HG02623 (cell line): ENCODE measurements around the gene RABGAP1L.
"Not testable (repeated sequence)": the region's sequence is repeated elsewhere in the genome, so short reads cannot be mapped to it uniquely, and the experiment has no call there.

Experiments used
- ATAC-seq: cut with Tn5 transposase; IDR thresholded peaks from one replicate; pipeline ENCODE4 v1.9.1; 2021; ENCODE audit warnings: moderate library complexity; ENCODE audit not compliant: unreplicated experiment

The RABGAP1L gene

DNA sequence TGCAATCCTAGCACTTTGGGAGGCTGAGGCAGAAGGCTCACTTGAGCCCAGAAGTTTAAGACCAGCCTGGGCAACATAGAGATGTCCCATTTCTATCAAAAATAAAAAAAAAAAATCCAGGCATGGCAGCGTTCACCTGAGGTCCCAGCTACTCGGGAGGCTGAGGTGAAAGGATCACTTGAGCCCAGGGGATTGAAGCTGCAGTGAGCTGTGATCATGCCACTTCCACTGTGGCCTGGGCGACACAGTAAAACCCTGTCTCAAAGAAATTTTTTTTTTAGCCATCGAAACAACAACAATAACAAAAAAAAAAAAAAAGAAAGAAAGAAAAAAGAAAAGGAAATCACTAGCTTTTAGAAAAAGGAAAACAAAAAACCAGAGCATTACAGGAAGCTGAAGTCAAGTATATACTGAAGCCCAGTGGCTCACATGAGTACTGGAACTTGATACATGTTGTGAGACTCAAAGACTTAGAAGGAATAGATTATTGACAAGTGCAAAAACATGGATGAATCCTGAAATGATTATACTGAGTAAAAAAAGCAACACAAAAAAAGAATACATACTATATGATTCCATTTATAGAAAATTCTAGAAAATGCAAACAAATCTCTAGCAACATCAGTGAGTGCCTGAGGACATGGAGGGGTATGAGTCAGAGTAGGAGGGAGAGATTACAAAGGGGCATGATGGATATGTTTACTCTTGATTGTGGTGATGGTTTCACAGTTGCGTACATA is 6.1 kb upstream of the RABGAP1L start:
- ATAC-seq: no peak

DNA sequence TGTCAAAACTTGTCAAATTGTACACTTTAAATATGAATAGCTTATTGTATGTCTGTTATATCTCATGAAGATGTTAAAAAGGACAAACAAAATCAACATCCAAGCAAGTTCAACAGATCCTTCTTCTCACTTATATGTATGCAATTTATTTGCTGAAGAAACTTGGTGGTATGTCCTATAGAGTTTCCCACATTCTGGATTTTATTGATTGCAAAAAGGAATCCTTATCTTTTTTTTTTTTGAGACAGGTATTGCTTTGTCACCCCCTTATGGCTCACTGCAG is 5.6 kb upstream of the RABGAP1L start:
- ATAC-seq: no peak

DNA sequence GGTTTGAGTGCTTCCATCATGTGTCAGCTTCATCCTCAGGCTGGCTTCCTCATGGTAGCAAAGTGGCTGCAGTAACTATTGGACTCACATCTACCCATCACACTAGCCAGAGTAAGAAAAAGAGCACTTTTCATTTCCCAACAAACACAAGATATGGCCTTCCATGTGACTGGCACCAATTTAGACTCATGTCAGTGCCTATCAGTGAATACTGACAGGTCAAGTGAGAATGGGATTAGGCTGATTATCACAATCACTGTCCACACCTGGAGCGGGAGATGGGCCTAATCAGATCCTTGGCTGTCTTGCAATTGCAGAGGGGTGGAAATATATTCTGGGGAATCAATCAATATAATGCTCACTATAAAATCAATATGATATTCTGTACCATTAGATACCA is 2.9 kb upstream of the RABGAP1L start:
- no peak for ATAC-seq

DNA sequence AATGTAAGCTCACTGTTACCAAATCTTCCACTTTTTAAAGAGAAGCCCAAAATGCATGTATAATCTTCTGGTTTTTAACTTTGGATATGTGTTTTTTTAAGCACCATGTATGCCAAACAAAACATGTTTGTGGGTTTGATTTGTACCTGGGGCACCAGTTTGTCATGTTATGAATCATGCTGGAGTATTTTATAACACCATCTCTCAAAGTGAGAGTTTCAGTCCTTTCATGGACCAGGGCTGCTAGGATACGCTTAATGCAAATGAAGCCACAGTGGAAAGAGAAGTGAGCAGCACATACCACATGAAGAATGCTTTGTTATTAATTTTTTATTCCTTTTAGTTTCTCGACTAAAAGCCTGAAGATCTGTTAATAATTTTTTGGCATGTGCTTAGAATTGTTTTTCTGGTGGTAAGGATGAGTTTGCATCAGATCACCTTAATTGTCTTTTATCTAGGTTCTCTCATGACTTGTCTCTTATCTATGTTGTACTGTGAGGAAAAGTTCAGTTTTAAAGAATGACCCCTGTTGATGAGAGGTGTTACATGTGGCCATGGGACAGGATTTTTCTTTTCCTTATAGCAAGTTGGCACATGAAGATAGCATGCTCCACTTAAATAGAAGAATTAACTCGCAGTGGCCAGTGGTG is 2.0 kb upstream of the RABGAP1L start:
- peak; percentile 27 for ATAC-seq

DNA sequence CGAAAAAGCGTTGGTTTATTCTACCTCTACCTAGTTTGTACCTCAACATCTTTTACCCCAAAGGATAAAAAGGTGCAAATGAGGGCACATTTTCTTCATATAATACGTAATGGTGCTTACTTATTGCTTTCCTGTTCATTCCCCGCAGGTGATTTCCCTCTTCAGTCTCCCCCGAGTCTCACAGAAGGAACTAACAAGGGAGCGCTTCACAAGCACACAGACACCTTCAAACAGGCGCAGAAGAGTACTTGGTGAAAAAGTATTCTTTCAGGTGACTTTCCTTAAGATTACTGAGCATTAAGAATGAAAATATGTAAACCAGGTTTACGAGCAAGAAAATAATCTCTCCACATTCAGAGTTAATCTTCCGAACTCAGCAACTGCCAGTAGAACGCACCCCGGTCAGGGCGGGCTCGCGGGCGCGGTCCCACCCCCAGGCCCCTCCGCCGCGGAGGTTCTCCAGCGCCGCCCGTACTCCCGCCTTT is 511 bp upstream of the RABGAP1L start:
- no peak for ATAC-seq

DNA sequence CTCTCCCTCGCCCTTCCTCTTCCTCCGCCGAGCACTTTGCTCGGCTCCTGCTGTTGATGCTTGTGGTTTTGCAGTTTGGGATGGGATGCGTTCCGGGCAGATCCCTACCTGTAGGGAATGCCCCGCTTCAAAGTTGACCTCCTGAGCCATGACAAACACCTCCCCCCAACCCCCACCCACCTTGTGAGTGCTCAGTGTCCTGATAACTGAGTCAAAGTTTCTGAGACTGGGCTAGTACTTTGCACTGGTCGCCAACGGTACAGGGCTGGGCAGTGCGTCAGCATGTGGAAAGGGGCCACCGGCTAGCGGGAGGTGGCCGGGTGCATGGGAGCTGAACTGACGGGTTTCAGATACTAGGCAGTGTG is 771 bp downstream of the RABGAP1L start:
- ATAC-seq: no peak

DNA sequence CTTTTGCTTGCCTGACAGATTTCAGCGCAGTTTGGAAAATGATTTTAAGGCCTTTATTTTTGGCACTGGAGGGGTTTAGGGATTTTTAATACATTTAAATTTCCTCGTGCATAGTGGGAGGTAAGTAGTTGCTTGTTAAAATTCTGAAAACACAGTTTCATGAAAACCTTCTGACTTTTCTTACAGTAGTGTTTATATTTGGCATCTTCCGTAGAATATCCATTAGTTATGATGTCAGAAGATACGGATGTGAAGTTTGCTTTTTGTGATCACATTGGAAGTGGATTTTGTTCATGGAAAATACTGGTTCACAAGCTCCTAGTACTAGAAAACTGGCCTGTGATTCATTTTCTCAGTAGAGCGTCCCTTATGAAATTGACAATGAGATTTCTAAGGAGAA is 1.3 kb downstream of the RABGAP1L start:
- ATAC-seq: no peak

DNA sequence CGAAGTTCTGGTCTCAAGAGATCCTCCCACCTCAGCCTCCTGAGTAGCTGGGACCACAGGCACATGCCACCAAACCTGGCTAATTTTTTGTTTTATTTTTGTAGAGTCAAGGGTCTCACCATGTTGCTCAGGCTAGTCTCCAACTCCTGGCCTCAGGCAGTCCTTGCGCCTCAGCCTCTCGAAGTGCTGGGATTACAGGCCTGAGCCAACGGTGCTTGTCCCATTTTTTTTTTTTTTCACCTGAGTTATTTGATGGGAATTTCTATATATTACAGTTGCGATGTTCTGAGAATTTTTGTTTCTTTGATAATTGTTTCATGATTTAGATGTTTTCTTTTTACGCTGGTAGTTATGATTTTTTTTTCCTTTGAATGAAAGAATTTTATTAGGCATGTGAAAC is 2.5 kb downstream of the RABGAP1L start:
- ATAC-seq: no peak

DNA sequence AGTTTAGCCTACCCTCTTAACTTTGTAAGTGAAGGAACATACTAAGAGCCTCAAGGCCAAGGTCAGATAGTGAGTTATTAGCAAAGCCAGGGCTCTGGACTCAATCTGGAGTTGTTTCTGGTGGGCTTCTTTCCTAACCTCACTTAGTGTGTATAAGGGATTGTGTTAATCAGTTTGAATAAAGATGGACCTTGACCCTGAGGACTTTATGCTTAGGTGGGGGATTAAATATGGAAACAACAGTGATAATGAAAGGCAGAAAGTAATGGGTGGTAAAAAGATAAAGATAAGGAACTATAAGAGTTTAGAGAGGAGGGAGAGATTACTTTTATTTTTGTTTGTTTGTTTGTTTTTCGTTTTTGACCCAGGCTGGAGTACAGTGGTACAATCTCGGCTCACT is 5.5 kb downstream of the RABGAP1L start:
- ATAC-seq: no peak

DNA sequence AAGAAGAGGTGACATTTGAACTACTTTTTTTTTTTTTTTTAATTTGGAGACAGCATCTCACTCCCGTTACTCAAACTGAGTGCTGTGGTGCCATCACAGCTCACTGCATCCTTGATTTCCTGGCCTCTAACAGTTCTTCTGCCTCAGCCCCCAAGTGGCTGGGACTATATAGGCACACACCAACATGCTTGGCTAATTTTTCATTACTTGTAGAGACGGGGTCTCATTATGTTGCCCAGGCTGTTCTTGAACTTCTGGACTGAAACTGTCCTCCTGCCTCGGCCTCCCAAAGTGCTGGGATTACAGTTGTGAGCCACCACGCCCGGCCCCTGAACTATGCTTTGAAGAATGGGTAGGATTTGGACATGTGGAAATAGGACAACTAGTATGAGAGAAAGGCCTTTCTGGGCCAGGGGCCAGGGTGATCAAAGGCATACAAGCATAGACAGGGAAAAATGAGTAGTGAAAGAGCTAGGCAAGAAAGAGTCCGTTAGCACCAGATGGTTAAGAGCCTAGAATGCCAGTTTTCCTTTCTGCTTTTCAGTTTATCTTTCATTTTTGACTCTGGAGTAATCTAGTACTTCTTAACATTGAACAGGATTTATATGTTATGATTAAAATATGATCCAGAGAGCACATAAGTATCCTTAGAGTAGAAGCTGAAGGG is 6.3 kb downstream of the RABGAP1L start:
- ATAC-seq: no peak

DNA sequence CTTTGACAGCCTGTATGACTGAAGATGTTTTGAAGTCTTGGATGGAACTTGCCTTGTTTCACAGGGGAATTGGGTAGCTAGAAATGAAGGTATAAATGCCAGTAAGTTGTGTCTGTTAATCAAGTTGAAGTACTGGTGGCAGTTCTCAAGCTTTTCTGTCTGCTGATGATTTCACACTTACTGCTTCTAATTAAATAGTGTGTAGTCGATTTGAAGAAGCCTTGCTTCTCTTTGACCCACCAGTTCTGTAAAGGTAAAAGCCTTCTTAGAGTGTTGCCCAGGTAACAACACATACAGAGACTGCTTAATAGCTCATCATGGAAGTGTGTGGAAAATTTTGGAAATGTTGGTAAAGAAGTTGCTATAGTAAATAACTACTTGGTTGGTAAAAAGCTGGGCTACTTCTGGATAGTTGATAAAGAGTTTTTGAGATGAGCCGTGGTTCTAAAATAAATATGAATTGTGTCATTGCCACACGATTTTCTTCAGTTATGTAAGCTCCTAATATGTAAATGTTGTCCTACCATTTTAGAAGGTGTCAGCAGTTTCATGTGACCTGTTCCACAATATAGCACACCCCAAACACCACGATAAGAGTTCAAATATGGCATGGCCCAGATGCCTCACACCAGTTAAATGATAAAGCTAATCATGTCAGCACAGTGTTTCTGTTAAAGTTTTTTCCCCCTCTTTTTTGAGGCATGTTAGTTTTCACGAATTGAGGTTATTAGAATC is 7.4 kb downstream of the RABGAP1L start:
- no peak for ATAC-seq

DNA sequence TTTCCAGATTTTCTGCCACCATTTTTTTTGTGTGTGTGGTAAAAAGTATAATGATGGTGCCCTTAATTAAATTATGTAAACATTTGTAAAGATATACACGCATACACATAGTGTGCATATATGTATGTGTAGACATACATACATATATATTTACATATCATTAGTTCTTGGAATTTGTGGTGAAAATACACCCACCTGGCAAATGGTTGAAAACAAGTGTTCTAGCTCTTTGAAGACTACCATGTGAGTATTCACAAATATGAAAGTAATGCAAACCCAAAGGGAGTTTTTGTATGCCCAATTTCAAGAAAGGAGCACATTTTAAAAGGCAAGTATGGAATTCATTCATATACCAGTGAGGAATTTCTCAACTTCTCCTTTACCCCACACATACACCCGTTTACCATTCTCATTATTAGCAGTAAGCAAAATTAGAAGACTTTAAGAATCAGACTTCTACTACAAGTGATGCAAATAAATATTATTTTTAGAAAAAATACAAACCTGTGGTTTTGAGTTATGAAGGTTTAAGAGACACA is 8.0 kb downstream of the RABGAP1L start:
- peak; percentile 50 for ATAC-seq

DNA sequence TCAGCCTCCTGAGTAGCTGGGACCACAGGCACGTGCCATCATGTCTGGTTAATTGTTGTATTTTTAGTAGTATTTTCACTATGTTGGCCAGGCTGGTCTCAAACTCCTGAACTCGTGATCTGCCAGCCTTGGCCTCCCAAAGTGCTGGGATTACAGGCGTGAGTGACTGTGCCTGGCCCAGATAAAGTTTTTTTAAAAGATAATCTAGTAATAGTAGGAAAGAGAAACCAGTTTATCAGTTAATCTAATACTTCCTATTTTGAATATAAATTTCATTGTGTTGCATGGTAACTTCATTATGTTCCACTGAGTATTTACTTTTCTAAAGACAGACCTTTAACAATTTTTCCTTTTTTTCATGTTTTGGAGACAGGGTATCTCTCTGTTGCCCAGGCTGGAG is 10.0 kb downstream of the RABGAP1L start:
- ATAC-seq: no peak

DNA sequence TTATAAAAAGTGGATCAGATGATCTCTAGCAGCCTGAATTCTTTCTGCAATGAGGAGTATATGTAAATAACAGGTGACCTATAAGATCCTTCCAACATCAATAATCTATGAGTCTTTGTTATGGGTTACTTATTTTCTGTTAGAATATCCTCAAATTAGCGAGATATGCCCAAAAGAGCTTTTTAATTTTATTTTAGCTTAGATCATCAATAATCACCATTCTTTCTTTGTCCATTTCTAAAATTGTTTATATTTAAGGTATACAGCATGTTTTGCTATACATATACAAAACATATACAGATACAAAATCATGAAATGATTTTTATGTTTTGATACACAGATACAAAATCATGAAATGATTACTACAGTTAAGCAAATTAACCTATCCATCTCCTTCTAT is 11.8 kb downstream of the RABGAP1L start:
- no peak for ATAC-seq

DNA sequence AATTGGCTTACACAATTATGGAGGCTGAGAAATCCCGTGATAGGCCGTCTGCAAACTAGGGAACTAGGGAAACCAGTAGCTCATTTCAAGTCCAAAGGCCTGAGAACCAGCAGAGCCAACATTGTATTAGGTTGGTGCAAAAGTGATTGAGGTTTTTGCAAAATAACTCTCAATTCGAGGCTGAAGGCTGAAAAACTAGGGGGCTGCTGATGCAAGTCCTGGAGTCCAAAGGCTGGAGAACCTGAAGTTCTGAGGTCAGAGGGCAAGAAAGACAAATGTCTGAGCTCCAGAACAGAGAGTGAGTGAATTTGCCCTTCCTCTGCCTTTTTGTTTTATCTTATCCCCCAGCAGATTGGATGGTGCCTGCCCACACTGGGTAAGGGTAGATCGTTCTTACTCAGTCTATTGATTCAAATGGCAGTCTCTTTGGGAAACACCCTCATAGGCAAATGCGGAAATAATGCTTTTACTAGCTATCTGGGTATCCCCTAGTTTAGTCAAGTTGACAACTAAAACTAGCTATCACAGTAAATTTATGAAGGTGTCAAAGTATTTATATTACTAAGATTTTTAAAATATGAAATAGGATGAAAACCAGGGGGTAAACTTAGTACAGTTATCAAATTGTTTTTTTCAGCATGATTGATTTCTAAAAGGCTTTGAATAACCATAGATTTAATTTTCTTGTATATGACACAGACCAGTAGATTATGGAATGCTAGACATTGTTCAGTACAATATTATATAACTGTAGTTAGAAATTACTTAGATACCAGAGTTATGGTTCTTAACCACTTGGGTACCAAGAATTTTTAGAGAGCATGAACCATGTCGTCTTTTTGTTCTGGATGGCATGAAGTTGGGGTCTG is 15.4 kb downstream of the RABGAP1L start:
- ATAC-seq: peak; percentile 53

DNA sequence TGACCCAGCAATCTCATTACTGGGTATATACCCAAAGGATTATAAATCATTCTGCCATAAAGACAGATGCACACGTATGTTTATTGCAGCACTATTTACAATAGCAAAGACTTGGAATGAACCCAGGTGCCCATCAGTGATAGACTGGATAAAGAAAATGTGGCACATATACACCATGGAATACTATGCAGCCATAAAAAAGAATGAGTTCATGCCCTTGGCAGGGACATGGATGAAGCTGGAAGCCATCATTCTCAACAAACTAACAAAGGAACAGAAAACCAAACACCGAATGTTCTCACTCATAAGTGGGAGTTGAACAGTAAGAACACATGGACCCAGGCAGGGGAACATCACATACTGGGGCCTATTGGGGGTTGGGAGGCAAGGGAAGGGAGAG is 19.1 kb downstream of the RABGAP1L start:
- ATAC-seq: not testable (repeated sequence)

DNA sequence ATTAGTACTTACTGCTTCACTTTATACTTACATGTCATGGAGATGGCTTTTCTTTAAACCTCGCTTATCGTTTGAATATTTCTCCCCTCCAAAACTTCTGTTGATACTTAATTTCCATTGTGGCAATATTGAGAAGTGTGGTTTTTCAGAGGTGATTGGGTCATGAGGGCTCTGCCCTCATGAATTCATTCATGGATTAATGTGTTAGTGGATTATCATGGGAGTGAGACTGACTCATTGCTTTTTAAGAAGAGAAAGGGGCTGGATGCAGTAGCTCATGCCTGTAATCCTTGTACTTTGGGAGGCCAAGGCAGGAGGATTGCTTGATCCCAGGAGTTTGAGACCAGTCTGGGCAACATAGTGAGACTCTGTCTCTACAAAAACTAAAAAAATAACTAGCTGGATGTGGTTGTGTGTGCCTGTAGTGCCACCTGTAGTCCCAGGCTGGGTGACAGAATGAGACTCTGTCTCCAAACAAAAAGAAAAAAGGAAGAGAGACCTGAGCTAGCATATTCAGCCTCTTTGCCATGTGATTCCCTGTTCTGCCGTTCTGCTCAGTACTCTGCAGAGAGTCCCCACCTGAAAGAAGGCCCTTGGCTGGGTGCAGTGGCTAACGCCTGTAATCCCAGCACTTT is 30.2 kb downstream of the RABGAP1L start:
- ATAC-seq: no peak

DNA sequence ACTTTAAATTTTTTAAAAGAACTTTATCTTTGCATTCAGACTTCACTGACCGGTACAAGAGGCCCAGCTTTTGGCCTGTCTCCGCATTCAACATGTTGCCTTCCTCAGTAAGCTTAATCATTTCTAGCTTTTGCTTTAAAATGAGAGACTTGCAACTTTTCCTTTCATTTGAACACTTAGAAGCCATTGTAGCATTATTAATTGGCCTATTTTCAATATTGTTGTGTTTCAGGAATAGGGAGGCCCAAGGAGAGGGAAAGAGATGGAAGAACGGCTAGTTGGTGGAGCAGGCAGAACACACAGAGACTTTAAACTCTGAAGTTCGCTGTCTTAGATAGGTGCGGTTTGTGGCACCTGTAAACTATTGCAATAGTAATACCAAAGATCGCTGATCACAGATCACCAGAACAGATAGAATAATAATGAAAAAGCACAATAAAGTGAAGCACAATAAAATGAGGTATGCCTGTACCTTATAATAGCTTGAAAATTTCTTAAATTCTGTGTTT is 31.4 kb downstream of the RABGAP1L start:
- no peak for ATAC-seq

DNA sequence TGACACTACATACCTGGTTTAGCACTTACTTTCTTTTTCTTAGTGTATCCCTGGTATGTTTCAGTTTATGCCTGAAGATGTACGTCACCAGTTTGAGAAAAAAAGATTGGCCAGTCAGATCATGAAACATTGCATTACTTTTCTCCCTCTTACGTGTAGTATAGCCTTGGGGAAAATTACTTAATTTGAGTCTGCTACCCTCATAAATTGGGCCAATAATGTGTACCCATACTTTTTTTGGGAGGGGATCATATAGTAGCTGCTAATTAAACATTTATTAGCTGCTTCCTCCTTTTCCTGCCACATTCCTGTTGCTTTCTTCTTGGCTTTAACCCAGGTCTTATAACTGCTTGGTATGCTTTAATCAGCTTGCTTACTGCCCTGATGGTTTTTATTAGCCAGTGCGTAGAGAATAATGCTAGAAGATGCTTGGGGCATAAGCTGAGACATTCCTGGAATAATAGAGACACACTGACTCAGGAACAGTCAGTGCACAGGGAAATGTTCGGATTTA is 32.1 kb downstream of the RABGAP1L start:
- ATAC-seq: no peak

DNA sequence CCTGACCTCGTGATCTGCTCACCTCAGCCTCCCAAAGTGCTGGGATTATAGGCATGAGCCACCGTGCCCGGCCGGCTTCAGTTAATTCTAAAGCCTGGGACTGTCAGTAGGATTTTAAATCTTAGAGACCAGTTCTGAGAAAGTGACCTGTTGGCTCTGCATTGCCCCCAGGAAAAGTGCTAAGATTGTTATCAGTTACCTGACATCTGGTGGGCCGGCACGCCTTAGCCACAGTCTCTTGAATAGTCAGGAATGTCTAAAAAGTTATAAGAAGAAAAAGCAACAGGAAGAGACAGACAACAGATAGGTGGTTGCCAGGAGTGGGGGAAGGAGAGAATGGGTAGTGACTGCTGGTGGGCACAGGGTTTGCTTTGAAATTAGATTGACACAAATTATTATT is 35.1 kb downstream of the RABGAP1L start:
- ATAC-seq: no peak
